Neural progenitor cell (in vitro differentiated cells): ENCODE data around the gene ATP10D. TPM values are rescaled to one million over a fixed set of nuclear protein-coding genes. Genes with fewer than 3 reads are reported as not detected.

Experiments used
- DNase-seq: peaks from one replicate; pipeline ENCODE4 v3.0.0-alpha.2; 2016; ENCODE audit warnings: low spot score
- H2AFZ ChIP-seq: fragments of 200-600 bp; sonication (generic); replicated peaks from 2 replicates; pipeline ENCODE4 v1.6.1; 2016; ENCODE audit warnings: antibody characterized with exemption
- H3F3A ChIP-seq: fragments of 200-600 bp; sonication (generic); 2 replicates; pipeline ENCODE4 v1.6.1; 2016; ENCODE audit warnings: antibody characterized with exemption, low read depth
- H3K27ac ChIP-seq: fragments of 200-600 bp; sonication (generic); 2 replicates; pipeline ENCODE4 v1.5.1; 2016; ENCODE audit warnings: mild to moderate bottlenecking
- H3K27me3 ChIP-seq: fragments of 200-600 bp; sonication (generic); 2 replicates; pipeline ENCODE4 v1.6.1; 2016; ENCODE audit warnings: mild to moderate bottlenecking, moderate library complexity
- H3K36me3 ChIP-seq: fragments of 200-600 bp; sonication (generic); 2 replicates; pipeline ENCODE4 v1.5.1; 2016
- H3K4me1 ChIP-seq: fragments of 200-600 bp; sonication (generic); 2 replicates; pipeline ENCODE4 v1.6.1; 2016; ENCODE audit warnings: mixed run types
- H3K4me2 ChIP-seq: fragments of 200-600 bp; sonication (generic); 2 replicates; pipeline ENCODE4 v1.6.1; 2016
- H3K4me3 ChIP-seq: fragments of 200-600 bp; sonication (generic); 2 replicates; pipeline ENCODE4 v1.5.1; 2016
- H3K79me2 ChIP-seq: fragments of 200-600 bp; sonication (generic); 2 replicates; pipeline ENCODE4 v1.6.1; 2016; ENCODE audit warnings: low read depth
- H3K9ac ChIP-seq: fragments of 200-600 bp; sonication (generic); 2 replicates; pipeline ENCODE4 v1.6.1; 2016
- H3K9me3 ChIP-seq: fragments of 200-600 bp; sonication (generic); 2 replicates; pipeline ENCODE4 v1.5.1; 2016; ENCODE audit warnings: low read depth
- H4K20me1 ChIP-seq: fragments of 200-600 bp; sonication (generic); 2 replicates; pipeline ENCODE4 v1.6.1; 2016; ENCODE audit warnings: low read depth
- H3K27ac Mint-ChIP-seq: 3 replicates; pipeline ENCODE4 v1.8.0; 2021; ENCODE audit warnings: mixed read lengths
- H3K27me3 Mint-ChIP-seq: 2 replicates; pipeline ENCODE4 v1.8.0; 2022; ENCODE audit warnings: low read depth, mild to moderate bottlenecking, inconsistent platforms, moderate library complexity, mixed read lengths; ENCODE audit not compliant: insufficient read depth
- H3K36me3 Mint-ChIP-seq: 3 replicates; pipeline ENCODE4 v1.8.0; 2021; ENCODE audit warnings: mixed read lengths
- H3K4me1 Mint-ChIP-seq: 3 replicates; pipeline ENCODE4 v1.8.0; 2021; ENCODE audit warnings: mixed read lengths
- H3K4me3 Mint-ChIP-seq: 3 replicates; pipeline ENCODE4 v1.8.0; 2021; ENCODE audit warnings: mild to moderate bottlenecking, moderate library complexity, mixed read lengths
- H3K9me3 Mint-ChIP-seq: 3 replicates; pipeline ENCODE4 v1.8.0; 2020; ENCODE audit warnings: mixed read lengths
- EZH2 ChIP-seq: fragments of 200-600 bp; sonication (generic); IDR thresholded peaks from 2 replicates; pipeline ENCODE4 v1.6.1; 2017; ENCODE audit warnings: antibody characterized with exemption, mild to moderate bottlenecking, moderate library complexity
- EZH2phosphoT487 ChIP-seq: fragments of 200-600 bp; sonication (generic); IDR thresholded peaks from 2 replicates; pipeline ENCODE4 v1.6.1; 2017; ENCODE audit warnings: antibody characterized with exemption
- total RNA-seq: library from RNA; depleted of rRNA; stranded (reverse); fragments of >200 nt; gene quantifications from 2 replicates; pipeline ENCODE4 v1.2.3, GENCODE V29; 2015; ENCODE audit warnings: low replicate concordance
- TF ChIP-seq, protein P1 (sequence below): fragments of 200-600 bp; sonication (generic); IDR thresholded peaks from 2 replicates; pipeline ENCODE4 v1.5.1; 2017; ENCODE audit warnings: antibody characterized with exemption, mild to moderate bottlenecking

The ATP10D gene
- 5.2 and 8.1 TPM in 2 replicates for total RNA-seq

DNA sequence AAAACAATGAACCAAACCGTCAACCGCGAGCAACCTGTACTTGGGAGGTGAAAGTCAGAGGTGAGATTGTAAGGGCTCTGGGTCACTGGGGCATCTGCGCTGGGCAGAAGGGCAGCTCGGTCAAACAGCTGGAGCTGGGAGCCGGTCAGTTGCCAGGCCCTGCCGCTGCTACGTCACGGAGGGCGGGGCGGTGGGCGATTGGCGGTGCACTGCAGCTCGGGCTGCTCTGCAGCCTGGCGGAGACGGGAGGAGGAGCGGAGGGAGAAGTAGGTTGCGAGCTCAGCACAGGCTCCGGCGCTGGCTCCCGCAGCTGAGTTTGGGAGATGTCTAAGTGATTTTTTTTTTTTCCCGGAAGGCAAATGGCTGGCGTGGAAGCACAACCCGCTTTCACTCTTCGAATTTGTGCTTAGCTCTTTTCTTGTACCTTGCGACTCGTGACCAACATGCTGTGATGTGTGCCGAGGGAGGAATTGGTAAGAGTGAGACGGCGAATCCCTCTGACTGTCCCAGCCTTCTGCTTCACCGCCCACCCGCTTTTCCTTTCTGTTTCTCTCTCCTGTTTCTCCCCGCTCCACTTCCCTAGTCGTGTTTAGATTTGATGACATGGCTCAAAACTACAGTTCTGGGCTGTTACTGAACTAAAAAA, at the start of gene ATP10D:
ATP10D (plus strand) TSS at position 229 of the 646 bp plus-strand sequence. CDS start 27,266 bp downstream, outside the sequence.
- Mint-ChIP-seq H3K36me3 (no peaks in the 10 kb centered on the region), H3K4me1 (peaks cover 8% of the 10 kb centered on the region), H3K27me3 (no peaks in the 10 kb centered on the region), H3K27ac (peak within 1 kb of the TSS; percentile 72), H3K4me3 (peak within 1 kb of the TSS; percentile 91), H3K9me3 (peaks cover 5% of the 10 kb centered on the region)
- no peaks in the 10 kb centered on the region for H3F3A ChIP-seq
- H2AFZ ChIP-seq, result peak within 1 kb of the TSS; percentile 80
- TF ChIP-seq EZH2 (peak; percentile 32), EZH2phosphoT487 (no peak)
- TF ChIP-seq, protein P1, sequence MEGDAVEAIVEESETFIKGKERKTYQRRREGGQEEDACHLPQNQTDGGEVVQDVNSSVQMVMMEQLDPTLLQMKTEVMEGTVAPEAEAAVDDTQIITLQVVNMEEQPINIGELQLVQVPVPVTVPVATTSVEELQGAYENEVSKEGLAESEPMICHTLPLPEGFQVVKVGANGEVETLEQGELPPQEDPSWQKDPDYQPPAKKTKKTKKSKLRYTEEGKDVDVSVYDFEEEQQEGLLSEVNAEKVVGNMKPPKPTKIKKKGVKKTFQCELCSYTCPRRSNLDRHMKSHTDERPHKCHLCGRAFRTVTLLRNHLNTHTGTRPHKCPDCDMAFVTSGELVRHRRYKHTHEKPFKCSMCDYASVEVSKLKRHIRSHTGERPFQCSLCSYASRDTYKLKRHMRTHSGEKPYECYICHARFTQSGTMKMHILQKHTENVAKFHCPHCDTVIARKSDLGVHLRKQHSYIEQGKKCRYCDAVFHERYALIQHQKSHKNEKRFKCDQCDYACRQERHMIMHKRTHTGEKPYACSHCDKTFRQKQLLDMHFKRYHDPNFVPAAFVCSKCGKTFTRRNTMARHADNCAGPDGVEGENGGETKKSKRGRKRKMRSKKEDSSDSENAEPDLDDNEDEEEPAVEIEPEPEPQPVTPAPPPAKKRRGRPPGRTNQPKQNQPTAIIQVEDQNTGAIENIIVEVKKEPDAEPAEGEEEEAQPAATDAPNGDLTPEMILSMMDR, result no peak
- peaks cover 6% of the 10 kb centered on the region for H3K4me1 ChIP-seq
- peak within 1 kb of the TSS; percentile 73 for H3K4me2 ChIP-seq
- H3K9me3 ChIP-seq, result no peaks in the 10 kb centered on the region
- no peak within 1 kb of the TSS for H3K9ac ChIP-seq
- H3K27ac ChIP-seq, result no peak within 1 kb of the TSS
- H4K20me1 ChIP-seq, result no peaks in the 10 kb centered on the region
- H3K79me2 ChIP-seq, result no peaks in the 10 kb centered on the region
- peak; percentile 95 for DNase-seq
- H3K36me3 ChIP-seq, result no peaks in the 10 kb centered on the region
- peaks cover 11% of the 10 kb centered on the region for H3K27me3 ChIP-seq
- peak within 1 kb of the TSS; percentile 69 for H3K4me3 ChIP-seq

DNA sequence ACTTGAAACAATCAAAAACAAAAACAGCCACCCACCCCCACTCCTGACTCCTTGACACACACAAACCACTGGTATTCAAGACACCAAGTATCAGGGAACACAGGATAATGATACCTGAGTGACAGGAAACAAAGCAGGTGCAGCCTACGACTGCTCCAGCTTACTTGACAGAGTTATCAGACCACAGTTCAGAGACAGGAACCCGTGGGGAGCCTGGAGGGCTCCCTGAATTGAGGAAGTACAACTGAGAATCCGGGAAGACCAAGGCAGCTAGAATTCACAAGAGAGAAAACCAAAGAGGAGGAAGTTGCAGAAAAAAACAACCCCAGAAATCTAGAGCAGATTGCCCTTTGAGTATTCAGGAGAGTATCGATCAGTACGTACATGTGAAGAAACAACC, 42.1 kb upstream of the ATP10D start:
- Histone ChIP-seq H3K4me2 (no peak overlapping the region), H3K4me1 (no peaks in the 10 kb centered on the region), H4K20me1 (no peaks in the 10 kb centered on the region), H3F3A (no peaks in the 10 kb centered on the region), H3K27me3 (no peaks in the 10 kb centered on the region), H3K79me2 (no peaks in the 10 kb centered on the region), H3K4me3 (no peak overlapping the region), H2AFZ (no peak overlapping the region), H3K36me3 (no peaks in the 10 kb centered on the region), H3K9ac (no peak overlapping the region), H3K9me3 (no peaks in the 10 kb centered on the region), H3K27ac (no peak overlapping the region)
- Mint-ChIP-seq H3K4me1 (no peaks in the 10 kb centered on the region), H3K27ac (no peak overlapping the region), H3K9me3 (no peaks in the 10 kb centered on the region), H3K36me3 (no peaks in the 10 kb centered on the region), H3K27me3 (no peaks in the 10 kb centered on the region), H3K4me3 (no peak overlapping the region)
- TF ChIP-seq EZH2phosphoT487 (no peak), EZH2 (no peak)
- TF ChIP-seq, protein P1, result no peak
- DNase-seq, result no peak

DNA sequence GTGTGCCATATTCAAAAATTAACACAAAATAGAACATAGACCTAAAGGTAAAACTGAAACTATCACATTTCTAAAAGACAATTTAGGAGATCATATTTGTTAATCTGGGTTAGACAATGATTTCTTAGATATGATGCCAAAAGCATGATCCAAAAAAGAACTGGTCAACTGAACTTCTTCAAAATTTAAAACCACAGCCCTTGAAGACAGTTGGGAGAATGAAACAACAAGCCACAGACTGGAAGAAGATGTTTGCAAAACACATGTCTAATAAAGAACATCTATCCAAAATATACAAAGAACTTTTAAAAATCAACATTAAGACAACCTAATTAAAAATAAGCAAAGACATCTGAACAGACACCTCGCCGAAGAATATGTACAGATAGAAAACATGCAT, 41.0 kb upstream of the ATP10D start:
- no peaks in the 10 kb centered on the region for H4K20me1 ChIP-seq
- no peaks in the 10 kb centered on the region for H3K79me2 ChIP-seq
- TF ChIP-seq EZH2phosphoT487, result no peak
- TF ChIP-seq EZH2, result no peak
- TF ChIP-seq, protein P1, result no peak
- no peaks in the 10 kb centered on the region for H3K4me1 ChIP-seq
- H3K9me3 Mint-ChIP-seq, result no peaks in the 10 kb centered on the region
- no peaks in the 10 kb centered on the region for H3K4me1 Mint-ChIP-seq
- no peak for DNase-seq
- H3K27me3 Mint-ChIP-seq, result no peaks in the 10 kb centered on the region
- H3K36me3 ChIP-seq, result no peaks in the 10 kb centered on the region
- H3K27ac ChIP-seq, result no peak overlapping the region
- no peak overlapping the region for H3K4me3 Mint-ChIP-seq
- H3K27ac Mint-ChIP-seq, result no peak overlapping the region
- H3F3A ChIP-seq, result no peaks in the 10 kb centered on the region
- no peaks in the 10 kb centered on the region for H3K9me3 ChIP-seq
- no peak overlapping the region for H3K9ac ChIP-seq
- H3K4me3 ChIP-seq, result no peak overlapping the region
- H2AFZ ChIP-seq, result no peak overlapping the region
- H3K4me2 ChIP-seq, result no peak overlapping the region
- H3K27me3 ChIP-seq, result no peaks in the 10 kb centered on the region
- H3K36me3 Mint-ChIP-seq, result no peaks in the 10 kb centered on the region
